Loucy (cell line): Measurements from ENCODE around the gene C3orf49.

Experiments
- H2AFZ ChIP-seq: fragments of 200-600 bp; sonication (generic); 2 replicates; pipeline ENCODE4 v1.6.0; 2016; ENCODE audit warnings: antibody characterized with exemption, mild to moderate bottlenecking, low read length, moderate library complexity
- H3F3A ChIP-seq: fragments of 200-600 bp; 2 replicates; pipeline ENCODE4 v1.6.0; 2016; ENCODE audit warnings: antibody characterized with exemption, low read depth, mild to moderate bottlenecking
- H3K27me3 ChIP-seq: fragments of 200-600 bp; sonication (generic); 2 replicates; pipeline ENCODE4 v1.6.1; 2014; ENCODE audit warnings: low read length, mild to moderate bottlenecking; ENCODE audit not compliant: insufficient read depth, poor library complexity, severe bottlenecking
- H3K36me3 ChIP-seq: fragments of 200-600 bp; sonication (generic); 2 replicates; pipeline ENCODE4 v1.6.1; 2016; ENCODE audit warnings: low read length; ENCODE audit not compliant: insufficient read depth
- H3K4me1 ChIP-seq: fragments of 200-600 bp; sonication (generic); 2 replicates; pipeline ENCODE4 v1.5.1; 2014; ENCODE audit warnings: low read length, mild to moderate bottlenecking; ENCODE audit not compliant: insufficient read depth, poor library complexity, severe bottlenecking
- H3K4me2 ChIP-seq: fragments of 200-600 bp; sonication (generic); 2 replicates; pipeline ENCODE4 v1.6.0; 2014; ENCODE audit warnings: antibody characterized with exemption, low read length, low read depth, mild to moderate bottlenecking; ENCODE audit not compliant: poor library complexity, severe bottlenecking
- H3K4me3 ChIP-seq: fragments of 200-600 bp; sonication (generic); 2 replicates; pipeline ENCODE4 v1.5.1; 2014; ENCODE audit warnings: low read length, mild to moderate bottlenecking, mixed read lengths; ENCODE audit not compliant: poor library complexity, severe bottlenecking
- H3K79me2 ChIP-seq: fragments of 200-600 bp; sonication (generic); 2 replicates; pipeline ENCODE4 v1.6.1; 2014; ENCODE audit warnings: low read length; ENCODE audit not compliant: insufficient read depth
- H3K9ac ChIP-seq: fragments of 200-600 bp; sonication (generic); 2 replicates; pipeline ENCODE4 v1.6.0; 2014; ENCODE audit warnings: mild to moderate bottlenecking, low read depth, low read length, moderate library complexity; ENCODE audit not compliant: poor library complexity, severe bottlenecking
- H3K9me2 ChIP-seq: fragments of 200-600 bp; sonication (generic); replicated peaks from 2 replicates; pipeline ENCODE4 v1.6.1; 2016; ENCODE audit warnings: low read depth, low read length, mixed read lengths
- H3K9me3 ChIP-seq: fragments of 200-600 bp; sonication (generic); 2 replicates; pipeline ENCODE4 v1.6.1; 2014; ENCODE audit warnings: mild to moderate bottlenecking, antibody characterized with exemption, low read length, low read depth; ENCODE audit not compliant: insufficient read depth
- H4K20me1 ChIP-seq: fragments of 200-600 bp; sonication (generic); 2 replicates; pipeline ENCODE4 v1.6.0; 2014; ENCODE audit warnings: antibody characterized with exemption, low read length, mild to moderate bottlenecking; ENCODE audit not compliant: insufficient read depth, poor library complexity, severe bottlenecking
- EZH2phosphoT487 ChIP-seq: fragments of 200-600 bp; IDR thresholded peaks from 2 replicates; pipeline ENCODE4 v1.6.1; 2018; ENCODE audit warnings: antibody characterized with exemption, mild to moderate bottlenecking, moderate library complexity, borderline replicate concordance
- TF ChIP-seq, protein P1 (sequence below): fragments of 200-600 bp; sonication (generic); conservative IDR thresholded peaks from 2 replicates; pipeline ENCODE4 v1.5.1; 2014; ENCODE audit warnings: mild to moderate bottlenecking, antibody characterized with exemption, low read length

Gene C3orf49

DNA sequence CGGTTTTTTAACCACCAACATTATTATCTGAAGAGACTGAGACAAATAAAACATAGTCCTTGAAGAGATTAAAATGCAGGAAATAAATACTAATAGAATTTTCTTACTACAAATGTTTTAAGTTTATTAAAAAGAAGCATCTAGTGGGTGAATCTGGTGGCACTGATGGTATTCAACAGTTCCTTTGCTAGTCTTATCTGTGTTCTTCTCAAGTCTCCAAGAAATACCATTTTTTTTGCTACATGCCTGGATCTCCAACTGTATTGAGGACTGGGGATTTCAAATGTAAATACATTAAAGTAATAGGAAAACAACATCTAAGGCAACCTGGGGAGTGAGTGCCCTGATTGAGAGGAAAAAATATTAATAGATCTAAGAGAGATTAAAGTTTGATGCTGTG lies 22.6 kb downstream of the C3orf49 start:
- no peak for TF ChIP-seq EZH2phosphoT487
- TF ChIP-seq, protein P1, sequence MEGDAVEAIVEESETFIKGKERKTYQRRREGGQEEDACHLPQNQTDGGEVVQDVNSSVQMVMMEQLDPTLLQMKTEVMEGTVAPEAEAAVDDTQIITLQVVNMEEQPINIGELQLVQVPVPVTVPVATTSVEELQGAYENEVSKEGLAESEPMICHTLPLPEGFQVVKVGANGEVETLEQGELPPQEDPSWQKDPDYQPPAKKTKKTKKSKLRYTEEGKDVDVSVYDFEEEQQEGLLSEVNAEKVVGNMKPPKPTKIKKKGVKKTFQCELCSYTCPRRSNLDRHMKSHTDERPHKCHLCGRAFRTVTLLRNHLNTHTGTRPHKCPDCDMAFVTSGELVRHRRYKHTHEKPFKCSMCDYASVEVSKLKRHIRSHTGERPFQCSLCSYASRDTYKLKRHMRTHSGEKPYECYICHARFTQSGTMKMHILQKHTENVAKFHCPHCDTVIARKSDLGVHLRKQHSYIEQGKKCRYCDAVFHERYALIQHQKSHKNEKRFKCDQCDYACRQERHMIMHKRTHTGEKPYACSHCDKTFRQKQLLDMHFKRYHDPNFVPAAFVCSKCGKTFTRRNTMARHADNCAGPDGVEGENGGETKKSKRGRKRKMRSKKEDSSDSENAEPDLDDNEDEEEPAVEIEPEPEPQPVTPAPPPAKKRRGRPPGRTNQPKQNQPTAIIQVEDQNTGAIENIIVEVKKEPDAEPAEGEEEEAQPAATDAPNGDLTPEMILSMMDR, result no peak
- Histone ChIP-seq H2AFZ (no peak overlapping the region), H3K9ac (no peak overlapping the region), H3K4me1 (no peaks in the 10 kb centered on the region), H3K4me3 (no peak overlapping the region), H3K36me3 (no peaks in the 10 kb centered on the region), H3K4me2 (no peak overlapping the region), H3F3A (no peaks in the 10 kb centered on the region), H3K9me3 (peaks cover 3% of the 10 kb centered on the region; the same call in 1 of the 2 replicates), H3K27me3 (no peaks in the 10 kb centered on the region), H3K79me2 (no peaks in the 10 kb centered on the region), H4K20me1 (no peaks in the 10 kb centered on the region), H3K9me2 (no peaks in the 10 kb centered on the region)

DNA sequence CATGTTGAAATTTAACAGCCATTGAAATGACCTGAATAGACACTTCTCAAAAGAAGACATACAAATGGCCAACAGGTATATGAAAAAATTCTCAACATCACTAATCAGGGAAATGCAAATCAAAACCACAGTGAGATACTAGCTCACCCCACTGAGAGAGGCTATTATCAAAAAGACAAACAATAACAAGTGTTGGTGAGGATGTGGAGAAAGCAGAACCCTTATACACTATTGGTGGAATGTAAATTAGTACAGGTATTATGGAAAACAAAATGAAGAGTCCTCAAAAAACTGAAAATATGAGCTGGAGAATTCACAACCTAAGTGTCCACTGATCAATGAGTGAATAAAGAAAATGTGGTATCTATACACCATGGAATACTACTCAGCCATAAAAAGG lies 23.0 kb downstream of the C3orf49 start:
- Histone ChIP-seq H3F3A (no peaks in the 10 kb centered on the region), H3K9me3 (peaks cover 3% of the 10 kb centered on the region; the same call in 1 of the 2 replicates), H3K36me3 (no peaks in the 10 kb centered on the region), H3K4me2 (no peak overlapping the region), H3K79me2 (no peaks in the 10 kb centered on the region), H3K27me3 (no peaks in the 10 kb centered on the region), H4K20me1 (no peaks in the 10 kb centered on the region), H3K9me2 (no peaks in the 10 kb centered on the region), H3K4me1 (no peaks in the 10 kb centered on the region), H3K9ac (no peak overlapping the region), H3K4me3 (no peak overlapping the region), H2AFZ (no peak overlapping the region)
- no peak for TF ChIP-seq EZH2phosphoT487
- TF ChIP-seq, protein P1, result no peak

DNA sequence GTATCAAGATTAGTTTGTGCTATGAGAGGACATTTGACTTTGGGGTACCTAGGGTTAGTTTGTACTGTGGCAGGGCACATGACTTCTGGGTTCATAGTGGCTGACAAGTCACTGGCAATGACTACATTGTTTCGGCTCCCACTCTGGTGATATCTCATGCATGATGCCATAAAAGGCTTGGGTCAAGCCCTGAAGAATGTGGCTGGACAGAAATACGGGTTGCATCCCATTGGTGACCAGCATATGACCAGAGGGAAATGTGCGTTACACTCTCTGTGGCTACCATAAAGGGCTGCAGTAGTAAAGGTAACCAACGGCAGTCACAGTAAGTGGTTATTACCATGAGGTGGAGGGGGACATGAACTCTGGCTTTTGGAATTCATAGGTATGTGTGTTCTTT lies 26.1 kb downstream of the C3orf49 start:
- Histone ChIP-seq H3F3A (no peaks in the 10 kb centered on the region), H3K36me3 (no peaks in the 10 kb centered on the region), H3K9ac (no peak overlapping the region), H3K27me3 (no peaks in the 10 kb centered on the region), H3K79me2 (no peaks in the 10 kb centered on the region), H4K20me1 (no peaks in the 10 kb centered on the region), H3K4me2 (no peak overlapping the region), H2AFZ (no peak overlapping the region), H3K9me2 (no peaks in the 10 kb centered on the region), H3K4me1 (no peaks in the 10 kb centered on the region), H3K9me3 (peaks cover 3% of the 10 kb centered on the region; the same call in 1 of the 2 replicates), H3K4me3 (no peak overlapping the region)
- TF ChIP-seq, protein P1, result no peak
- TF ChIP-seq EZH2phosphoT487, result no peak
